ENCODE data around the gene CTDP1.

Gene CTDP1

GRCh38 chr18:79786304-79786703 lies 106.7 kb downstream of the CTDP1 start:
- DNase-seq: no peak

GRCh38 chr18:79786786-79787526 lies 107.4 kb downstream of the CTDP1 start:
- DNase-seq: no peak

- DNase-seq: no peak
Measured at GRCh38 chr18:79787527-79787864, 107.9 kb downstream of the CTDP1 start.

- no peak for DNase-seq
Measured at GRCh38 chr18:79787865-79788733, 108.5 kb downstream of the CTDP1 start.

GRCh38 chr18:79788734-79789085 lies 109.1 kb downstream of the CTDP1 start:
- DNase-seq: no peak

- DNase-seq: no peak
Measured at GRCh38 chr18:79789091-79789891, 109.7 kb downstream of the CTDP1 start.

- DNase-seq: no peak
Measured at GRCh38 chr18:79789901-79790890, 110.6 kb downstream of the CTDP1 start.

GRCh38 chr18:79790996-79791972 lies 111.7 kb downstream of the CTDP1 start:
- peak; percentile 90 for DNase-seq

GRCh38 chr18:79792096-79792987 lies 112.7 kb downstream of the CTDP1 start:
- no peak for DNase-seq

- DNase-seq: no peak
Measured at GRCh38 chr18:79792988-79793355, 113.4 kb downstream of the CTDP1 start.

- DNase-seq: no peak
Measured at GRCh38 chr18:79794846-79795245, 115.2 kb downstream of the CTDP1 start.

GRCh38 chr18:79795446-79795845 lies 115.8 kb downstream of the CTDP1 start:
- DNase-seq: no peak

GRCh38 chr18:79796016-79796415 lies 116.4 kb downstream of the CTDP1 start:
- no peak for DNase-seq

GRCh38 chr18:79796531-79797405 lies 117.2 kb downstream of the CTDP1 start:
- DNase-seq: no peak

- peak; percentile 15 for DNase-seq
Measured at GRCh38 chr18:79797518-79798345, 118.1 kb downstream of the CTDP1 start, which contains the start of gene KCNG2. KCNG2 (plus strand) TSS chr18:79797938; CDS start chr18:79863668, 65,730 bp downstream.

- no peak for DNase-seq
Measured at GRCh38 chr18:79798346-79798998, 118.9 kb downstream of the CTDP1 start.

- no peak for DNase-seq
Measured at GRCh38 chr18:79798999-79799370, 119.4 kb downstream of the CTDP1 start.

All from fibroblast of skin of back (primary cell).